Endometrial microvascular endothelial cells (primary cell): ENCODE data around the gene CPXM1. TPM values are rescaled to one million over a fixed set of nuclear protein-coding genes. Genes with fewer than 3 reads are reported as not detected.

ENCODE experiments used
- in situ Hi-C: cut with HindIII; loops from 2 replicates; pipeline ENCODE4 v1.10.0; 2017; ENCODE audit warnings: low sequenced_read_pairs, low pct_unique_long_range_greater_than_20kb; ENCODE audit errors: inconsistent ontology term
- total RNA-seq: library from RNA; depleted of rRNA; stranded (reverse); fragments of >200 nt; gene quantifications from one replicate; pipeline ENCODE4 v1.2.3, GENCODE V29; 2015; ENCODE audit errors: inconsistent ontology term

CPXM1 gene
- total RNA-seq, 1 donor from 2014 or later: 0.93 TPM

DNA sequence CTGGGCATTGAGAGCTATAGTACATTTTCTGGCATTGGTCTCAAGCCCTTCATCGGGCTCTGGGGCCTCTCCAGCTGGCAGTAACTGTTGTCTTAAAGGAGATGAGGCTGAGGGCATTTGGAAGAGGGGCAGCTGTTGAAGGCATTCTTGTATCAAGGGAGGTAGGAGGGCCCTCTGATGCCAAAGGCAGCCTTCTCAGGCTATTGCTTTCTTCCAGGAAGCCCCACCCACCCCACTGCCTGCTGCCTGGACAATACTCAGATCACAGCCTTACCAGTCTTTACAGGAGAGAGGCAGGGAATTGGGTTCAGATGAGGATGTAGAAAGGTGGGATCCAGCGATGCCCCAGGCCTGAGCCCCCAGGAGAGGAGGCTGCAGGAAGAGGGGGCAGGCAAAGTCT is 46.0 kb downstream of the CPXM1 start:
- in situ Hi-C loops: no loop called here

GRCh38 chr20:2753461-2754040 is 46.9 kb downstream of the CPXM1 start:
- in situ Hi-C loops: no loop called here

DNA sequence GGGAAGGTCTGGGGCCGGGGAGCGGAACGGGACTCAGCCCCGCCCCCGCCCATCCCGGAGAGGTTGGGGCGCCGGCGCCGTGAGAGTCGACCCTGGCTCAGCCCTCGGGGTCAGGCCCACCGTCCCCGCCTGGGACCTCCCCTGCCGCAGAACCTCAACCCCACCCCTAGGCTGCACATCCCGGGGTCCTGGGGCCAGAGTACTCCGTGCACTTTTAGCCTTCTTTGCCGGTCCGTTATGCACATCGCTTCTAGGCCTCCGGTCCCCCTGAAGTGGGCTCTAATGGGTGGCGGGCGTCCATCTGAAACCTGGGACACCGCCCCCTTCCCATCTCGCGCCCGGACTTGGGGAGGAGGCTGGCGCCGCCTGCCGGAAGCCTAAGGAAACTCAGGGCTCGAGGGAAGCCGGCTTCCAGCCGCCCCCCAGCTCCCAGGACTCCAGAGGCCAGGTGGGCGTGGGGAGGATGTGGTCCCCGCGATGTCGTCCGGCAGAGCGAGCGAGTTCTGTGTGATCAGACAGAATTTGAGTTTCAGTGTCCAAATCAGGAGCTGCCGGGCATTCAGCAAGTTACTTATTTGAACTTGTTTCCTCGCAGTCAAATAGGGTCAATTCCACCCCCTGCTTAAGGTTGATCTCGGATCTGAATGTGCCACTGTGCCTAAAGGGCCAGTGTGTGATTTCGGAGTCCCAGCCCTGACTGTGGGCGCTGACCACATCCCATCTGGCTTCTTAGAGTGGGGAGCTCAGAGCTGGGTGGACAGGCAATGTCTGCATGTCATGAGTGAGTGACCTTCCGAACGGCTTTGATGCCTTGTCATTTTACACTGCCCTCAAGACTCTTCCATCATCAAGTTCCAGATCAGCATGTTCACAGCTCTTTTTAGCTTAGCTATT is 47.6 kb downstream of the CPXM1 start:
- in situ Hi-C loops: no loop called here

GRCh38 chr20:2751878-2752566 is 48.4 kb downstream of the CPXM1 start:
- in situ Hi-C loops: no loop called here

DNA sequence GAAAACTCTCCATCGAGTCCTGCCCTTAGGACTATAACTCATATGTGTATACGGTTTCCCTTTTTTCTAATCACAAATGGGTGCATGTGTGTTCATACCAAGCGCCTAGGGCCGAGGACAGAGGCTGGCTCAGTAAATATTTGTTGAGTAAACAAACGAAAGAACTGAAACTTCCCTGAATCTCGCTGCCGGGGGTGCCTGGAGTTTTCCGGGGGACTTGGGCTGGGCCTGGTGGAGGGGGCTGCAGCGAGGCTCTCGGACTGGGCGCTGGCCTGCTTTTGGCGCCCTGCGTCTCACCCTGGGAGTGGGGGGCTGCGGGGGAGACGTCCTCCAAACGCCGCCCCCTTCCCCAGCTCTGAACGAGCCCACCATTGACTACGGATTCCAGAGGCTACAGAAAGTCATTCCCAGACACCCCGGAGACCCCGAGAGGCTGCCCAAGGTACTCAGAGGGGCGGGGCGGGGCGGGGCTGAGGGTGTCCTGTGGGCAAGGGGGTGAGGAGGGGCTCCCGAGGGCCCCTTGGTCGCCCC is 49.0 kb downstream of the CPXM1 start:
- in situ Hi-C loops: no loop called here

DNA sequence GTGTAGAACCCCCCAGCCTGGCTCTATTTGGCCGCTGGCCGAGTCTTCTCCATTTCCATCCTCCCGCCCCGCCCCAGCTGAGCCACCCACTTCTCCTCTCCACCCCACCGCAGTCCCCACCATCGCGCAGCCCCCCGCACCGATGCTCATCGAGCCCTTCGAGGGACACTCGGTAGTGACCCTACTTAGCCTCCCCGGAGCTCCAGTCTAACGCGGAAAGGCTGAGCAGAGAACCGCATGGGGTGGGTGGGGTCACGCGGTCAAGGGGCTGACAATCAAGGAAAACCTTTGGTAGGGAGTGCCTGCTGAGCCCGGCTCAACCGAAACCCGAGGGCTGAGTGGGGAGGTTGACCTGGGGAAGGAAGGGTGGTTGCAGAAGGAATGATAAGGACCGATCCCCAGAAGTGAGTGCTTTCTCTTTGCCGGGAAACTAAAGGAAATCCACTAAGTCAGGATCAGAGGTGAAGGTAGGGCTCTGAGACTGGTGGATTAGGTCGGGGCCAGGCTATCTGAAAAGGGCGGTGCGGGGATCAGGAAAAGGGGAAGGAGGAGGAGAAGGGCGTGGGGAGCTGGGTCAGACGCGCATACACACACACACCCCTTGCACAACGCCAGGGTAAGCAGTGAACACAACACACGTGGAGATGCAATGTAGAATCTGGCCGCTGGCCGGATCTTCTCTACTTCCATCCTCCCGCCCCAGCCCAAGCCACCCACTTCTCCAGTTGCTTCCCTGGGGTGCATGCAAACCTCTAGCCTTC is 49.8 kb downstream of the CPXM1 start:
- in situ Hi-C loops: no loop called here

GRCh38 chr20:2749951-2750490 is 50.4 kb downstream of the CPXM1 start:
- in situ Hi-C loops: no loop called here

GRCh38 chr20:2749343-2749950 is 51.0 kb downstream of the CPXM1 start:
- in situ Hi-C loops: no loop called here

DNA sequence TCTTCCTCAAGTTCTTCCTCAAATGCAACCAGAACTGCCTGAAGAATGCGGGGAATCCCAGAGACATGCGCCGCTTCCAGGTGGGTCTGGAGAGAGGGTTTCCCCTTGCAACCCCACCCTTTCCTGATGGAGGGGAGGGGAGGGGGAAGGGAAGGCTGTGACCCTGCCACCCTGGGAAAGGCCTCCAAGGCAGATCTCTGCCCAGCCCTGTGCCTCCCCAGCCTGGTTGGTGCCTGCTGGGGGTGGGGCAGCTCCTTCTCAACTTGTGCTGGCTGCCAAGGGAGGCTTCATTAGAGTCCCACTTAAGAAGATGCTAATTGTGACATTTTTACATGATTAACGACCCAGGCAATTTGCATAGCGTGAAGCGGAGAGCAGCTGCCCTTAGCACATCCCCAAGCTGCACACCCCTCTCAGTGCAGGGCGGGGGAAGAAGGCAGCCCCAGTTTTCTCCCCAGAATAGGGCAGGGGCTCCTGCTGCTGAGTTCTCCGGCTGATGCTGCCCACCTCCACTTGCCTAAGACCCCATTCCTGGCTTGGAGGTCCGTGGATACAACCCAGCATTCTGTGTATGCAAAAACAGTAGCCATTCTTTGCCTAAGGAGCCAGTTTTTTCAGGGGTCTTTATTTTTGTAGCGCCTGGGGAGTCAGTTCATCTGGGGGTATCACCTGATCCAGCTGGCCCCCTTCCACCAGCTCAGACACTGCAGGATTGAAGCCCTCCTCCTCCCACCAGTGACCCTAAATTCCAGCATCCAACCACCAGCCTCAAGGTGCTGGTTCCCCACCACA is 51.7 kb downstream of the CPXM1 start:
- in situ Hi-C loops: no loop called here

GRCh38 chr20:2747676-2748235 is 52.7 kb downstream of the CPXM1 start:
- in situ Hi-C loops: no loop called here

DNA sequence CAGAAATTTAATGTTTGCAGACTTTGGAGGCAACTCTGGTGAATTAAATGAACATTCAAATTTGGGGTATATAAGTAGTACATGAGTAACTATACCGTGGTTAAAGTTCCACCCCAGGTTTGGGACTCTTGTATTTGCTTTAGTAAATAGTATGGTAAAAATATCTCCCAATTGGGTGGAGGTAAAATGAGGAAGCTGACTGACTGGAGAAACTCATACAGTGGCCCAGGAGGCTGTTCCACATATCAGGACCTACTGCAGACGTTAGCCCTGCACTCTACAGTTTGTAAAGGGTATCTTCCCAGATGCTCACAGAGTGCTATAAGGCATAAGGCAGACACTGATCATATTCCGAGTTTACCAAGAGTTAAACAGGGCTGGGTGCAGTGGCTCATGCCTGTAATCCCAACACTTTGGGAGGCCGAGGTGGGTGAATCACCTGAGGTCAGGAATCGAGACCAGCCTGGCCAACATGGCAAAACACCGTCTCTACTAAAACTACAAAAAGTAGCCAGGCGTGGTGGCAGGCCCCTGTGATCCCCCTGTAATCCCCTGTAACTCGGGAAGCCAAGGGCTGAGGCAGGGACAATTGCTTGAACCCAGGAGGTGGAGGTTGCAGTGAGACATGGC is 53.7 kb downstream of the CPXM1 start:
- in situ Hi-C loops: no loop called here

GRCh38 chr20:2745936-2746635 is 54.3 kb downstream of the CPXM1 start:
- in situ Hi-C loops: no loop called here

- in situ Hi-C loops: no loop called here
These were observed 55.1 kb downstream of the CPXM1 start for GRCh38 chr20:2745060-2745910.
